ENCODE measurements around the gene GALNT8.

GALNT8 gene

DNA sequence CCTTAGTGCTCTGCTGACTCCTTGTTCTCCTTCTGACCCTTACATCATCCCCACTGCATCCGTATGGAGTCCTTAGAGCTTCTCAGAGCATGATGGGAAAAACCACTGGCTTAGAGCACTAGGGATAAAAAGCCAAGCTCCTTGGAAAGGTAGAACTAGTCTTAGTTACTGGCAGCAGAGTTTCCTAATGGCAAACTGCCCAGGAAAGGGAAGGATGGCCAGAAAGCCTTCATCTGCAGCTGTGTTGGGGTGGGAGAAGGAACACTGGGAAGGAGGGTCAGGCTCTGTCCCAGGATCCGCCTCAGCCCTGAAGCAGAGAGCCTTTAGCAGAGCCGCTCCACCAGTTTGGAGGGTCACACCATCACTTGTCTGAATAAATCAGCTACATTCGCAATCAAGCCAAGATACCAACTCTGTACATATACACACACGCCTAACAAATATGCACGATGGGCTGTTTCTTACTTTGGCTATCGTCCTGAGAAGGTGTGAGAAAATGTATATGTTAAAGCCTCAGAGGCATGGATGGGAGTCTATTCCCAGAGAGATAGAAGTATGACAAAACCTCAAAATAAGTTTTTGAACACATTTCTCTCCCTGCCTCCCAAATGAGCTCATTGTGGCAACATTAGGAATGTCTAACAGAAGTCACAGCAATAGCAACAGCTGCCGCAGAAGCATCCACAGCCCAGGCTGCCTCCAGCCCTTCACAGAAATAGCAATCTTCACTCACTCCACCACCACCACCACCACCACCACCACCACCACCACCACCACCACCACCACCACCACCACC, 18.6 kb upstream of the GALNT8 start:
- TF ChIP-seq, protein P1, sequence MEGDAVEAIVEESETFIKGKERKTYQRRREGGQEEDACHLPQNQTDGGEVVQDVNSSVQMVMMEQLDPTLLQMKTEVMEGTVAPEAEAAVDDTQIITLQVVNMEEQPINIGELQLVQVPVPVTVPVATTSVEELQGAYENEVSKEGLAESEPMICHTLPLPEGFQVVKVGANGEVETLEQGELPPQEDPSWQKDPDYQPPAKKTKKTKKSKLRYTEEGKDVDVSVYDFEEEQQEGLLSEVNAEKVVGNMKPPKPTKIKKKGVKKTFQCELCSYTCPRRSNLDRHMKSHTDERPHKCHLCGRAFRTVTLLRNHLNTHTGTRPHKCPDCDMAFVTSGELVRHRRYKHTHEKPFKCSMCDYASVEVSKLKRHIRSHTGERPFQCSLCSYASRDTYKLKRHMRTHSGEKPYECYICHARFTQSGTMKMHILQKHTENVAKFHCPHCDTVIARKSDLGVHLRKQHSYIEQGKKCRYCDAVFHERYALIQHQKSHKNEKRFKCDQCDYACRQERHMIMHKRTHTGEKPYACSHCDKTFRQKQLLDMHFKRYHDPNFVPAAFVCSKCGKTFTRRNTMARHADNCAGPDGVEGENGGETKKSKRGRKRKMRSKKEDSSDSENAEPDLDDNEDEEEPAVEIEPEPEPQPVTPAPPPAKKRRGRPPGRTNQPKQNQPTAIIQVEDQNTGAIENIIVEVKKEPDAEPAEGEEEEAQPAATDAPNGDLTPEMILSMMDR (conservative IDR thresholded peaks at IDR 0.05; ENCODE audit: control insufficient read depth, insufficient read depth, low read depth, low read length) = no peak
- DNase-seq (ENCODE audit: low read depth) = peak; percentile 29
- no peak overlapping the region for H3K4me3 ChIP-seq (ENCODE audit: control insufficient read depth, low read depth, low read length)

DNA sequence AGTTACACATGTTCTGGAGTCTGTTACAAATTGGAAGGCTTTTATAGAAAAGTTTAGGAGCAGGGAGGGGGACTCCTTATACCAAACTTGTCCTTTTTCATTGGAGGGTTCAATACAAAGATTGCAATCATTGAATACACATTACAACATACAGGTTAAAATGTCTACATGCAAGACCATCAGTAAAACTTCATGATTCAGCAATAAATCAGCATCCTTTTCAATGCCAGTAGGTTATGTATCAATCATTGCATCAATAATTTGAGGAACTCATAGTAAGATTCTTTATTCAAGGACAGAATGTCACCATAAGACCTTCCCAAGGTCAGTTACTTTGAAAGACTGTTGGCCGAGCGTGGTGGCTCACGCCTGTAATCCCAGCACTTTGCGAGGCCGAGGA, 16.5 kb upstream of the GALNT8 start:
- DNase-seq (ENCODE audit: low read depth) = no peak
- TF ChIP-seq, protein P1 (conservative IDR thresholded peaks at IDR 0.05; ENCODE audit: control insufficient read depth, insufficient read depth, low read depth, low read length) = no peak
- no peak overlapping the region for H3K4me3 ChIP-seq (ENCODE audit: control insufficient read depth, low read depth, low read length)

DNA sequence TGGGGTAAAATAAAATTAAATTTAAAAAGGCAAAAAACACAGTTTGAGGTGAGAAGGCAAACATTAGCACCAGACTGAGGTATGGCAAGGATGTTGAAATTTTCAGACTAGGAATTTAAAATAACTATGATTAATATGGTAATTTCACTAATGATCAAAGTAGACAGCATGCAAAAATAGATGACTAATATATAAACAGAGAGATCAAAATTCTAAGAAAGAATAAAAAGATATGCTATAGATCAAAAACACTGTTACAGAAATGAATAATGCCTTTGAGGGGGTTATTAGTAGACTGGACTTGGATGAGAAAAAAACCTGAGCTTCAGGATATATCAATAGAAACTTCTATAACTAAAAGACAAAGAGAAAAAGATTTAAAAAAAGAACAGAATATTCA, 14.4 kb upstream of the GALNT8 start:
- DNase-seq (ENCODE audit: low read depth) = no peak
- TF ChIP-seq, protein P1 (conservative IDR thresholded peaks at IDR 0.05; ENCODE audit: control insufficient read depth, insufficient read depth, low read depth, low read length) = no peak
- H3K4me3 ChIP-seq (ENCODE audit: control insufficient read depth, low read depth, low read length) = no peak overlapping the region

DNA sequence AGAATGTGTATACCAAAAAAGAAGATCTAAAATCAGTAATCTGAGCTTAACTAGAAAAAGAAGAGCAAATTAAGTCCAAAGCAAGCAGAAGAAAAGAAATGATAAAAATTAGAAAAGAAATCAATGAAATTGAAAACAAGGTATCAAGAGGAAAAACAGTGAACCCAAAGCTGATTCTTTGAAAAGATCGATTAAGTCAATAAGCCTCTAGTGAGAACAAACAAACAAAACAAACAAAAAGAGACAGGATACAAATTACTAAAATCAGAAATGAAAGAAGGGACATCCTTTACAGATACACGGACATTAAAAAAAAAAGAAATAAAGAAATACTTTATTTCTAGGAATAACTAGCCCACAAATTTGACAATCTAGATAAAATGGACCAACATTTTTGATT, 12.9 kb upstream of the GALNT8 start:
- DNase-seq (ENCODE audit: low read depth) = no peak

DNA sequence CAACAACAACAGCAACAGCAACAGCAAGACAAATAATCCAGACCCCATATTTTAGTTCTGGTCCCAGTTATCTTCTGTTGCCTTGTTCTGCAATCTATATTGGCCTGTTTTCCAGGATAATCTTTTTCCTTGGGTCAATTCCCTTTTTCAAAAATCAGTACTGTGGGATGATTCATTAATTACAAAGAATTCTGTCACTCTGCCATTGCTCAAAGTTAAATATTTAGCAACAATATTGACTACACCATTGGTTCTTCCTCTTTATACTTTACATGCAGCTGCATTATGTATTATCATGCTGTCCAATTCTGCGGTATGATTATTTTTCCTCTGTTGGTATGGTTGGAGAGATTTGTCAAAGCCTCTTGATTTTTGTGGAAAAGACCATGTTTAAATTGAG, 10.1 kb upstream of the GALNT8 start:
- H3K4me3 ChIP-seq (ENCODE audit: control insufficient read depth, low read depth, low read length) = no peak overlapping the region
- DNase-seq (ENCODE audit: low read depth) = no peak
- TF ChIP-seq, protein P1 (conservative IDR thresholded peaks at IDR 0.05; ENCODE audit: control insufficient read depth, insufficient read depth, low read depth, low read length) = no peak

More for the DNA sequence above, 12.9 kb upstream of the GALNT8 start:
- H3K4me3 ChIP-seq (ENCODE audit: control insufficient read depth, low read depth, low read length) = no peak overlapping the region
- TF ChIP-seq, protein P1 (conservative IDR thresholded peaks at IDR 0.05; ENCODE audit: control insufficient read depth, insufficient read depth, low read depth, low read length) = no peak

DNA sequence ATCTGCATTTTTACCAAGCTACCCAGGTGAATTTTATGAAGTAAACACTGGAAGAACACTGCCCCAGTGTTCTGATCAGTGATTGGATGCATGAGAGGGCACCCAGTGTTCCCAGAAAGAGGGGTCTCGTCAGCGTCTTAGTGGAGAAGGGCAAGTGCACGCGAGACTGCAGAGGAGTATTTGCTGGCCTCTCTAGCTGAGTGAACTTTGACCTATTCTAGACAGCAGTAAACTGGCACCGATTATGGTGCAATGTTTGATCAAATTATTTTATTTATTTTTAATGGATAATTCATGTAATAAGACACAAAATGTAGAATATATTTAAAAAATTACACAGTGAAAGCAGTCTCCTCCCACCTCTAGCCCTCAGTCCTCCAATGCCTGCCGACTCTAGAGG, 5.3 kb upstream of the GALNT8 start:
- no peak overlapping the region for H3K4me3 ChIP-seq (ENCODE audit: control insufficient read depth, low read depth, low read length)
- no peak for DNase-seq (ENCODE audit: low read depth)
- TF ChIP-seq, protein P1 (conservative IDR thresholded peaks at IDR 0.05; ENCODE audit: control insufficient read depth, insufficient read depth, low read depth, low read length) = no peak
